Heart left ventricle (tissue), 16 donors: ENCODE data around the gene KHDRBS1. TPM values are rescaled to one million over a fixed set of nuclear protein-coding genes. Genes with fewer than 3 reads are reported as not detected.
A peak's percentile ranks its signal among the peaks of the same experiment; 100 is the strongest.

ENCODE experiments used
- ATAC-seq, 4 donors: fragments of 200-7000 bp; cut with Tn5 transposase; one replicate each; pipeline ENCODE4 v1.9.1; 2020 to 2022; ENCODE audit warnings: moderate library complexity in 4 of 4, mild to moderate bottlenecking in 3 of 4, moderate number of reproducible peaks in 1 of 4
- DNase-seq, 5 donors: peaks; one replicate each; pipeline ENCODE4 v3.0.0-alpha.2; 2020
- H3K27ac ChIP-seq, 12 donors: fragments of 200-600 bp; sonication (generic) in 4 of 12; one replicate each; pipeline versions ENCODE4 v1.5.0 to v1.8.0; 2016 to 2022; ENCODE audit warnings: mild to moderate bottlenecking in 2 of 12
- H3K27me3 ChIP-seq, 9 donors: fragments of 200-600 bp; sonication (generic) in 2 of 9; one replicate each; pipeline versions ENCODE4 v1.5.1 to v1.8.0; 2016 to 2022; ENCODE audit warnings: mild to moderate bottlenecking in 3 of 9
- H3K36me3 ChIP-seq, 9 donors: fragments of 200-600 bp; sonication (generic) in 2 of 9; one replicate each; pipeline versions ENCODE4 v1.5.0 to v1.8.0; 2018 to 2022; ENCODE audit warnings: mild to moderate bottlenecking in 2 of 9
- H3K4me1 ChIP-seq, 12 donors: fragments of 200-600 bp; sonication (generic) in 4 of 12; one replicate each; pipeline versions ENCODE4 v1.5.0 to v1.8.0; 2016 to 2022; ENCODE audit warnings: mild to moderate bottlenecking in 3 of 12
- H3K4me3 ChIP-seq, 12 donors: fragments of 200-600 bp; sonication (generic) in 4 of 12; one replicate each; pipeline versions ENCODE4 v1.5.0 to v1.8.0; 2017 to 2022; ENCODE audit warnings: mild to moderate bottlenecking in 9 of 12, moderate library complexity in 4 of 12
- H3K9me3 ChIP-seq, 12 donors: fragments of 200-600 bp; sonication (generic) in 4 of 12; one replicate each; pipeline versions ENCODE4 v1.5.0 to v1.8.0; 2016 to 2022; ENCODE audit warnings: mild to moderate bottlenecking in 1 of 12
- POLR2A ChIP-seq, 2 donors: fragments of 450-650 bp; IDR thresholded peaks; one replicate each; pipeline ENCODE4 v1.6.1; 2017; ENCODE audit warnings: antibody characterized with exemption in 2 of 2, mild to moderate bottlenecking in 2 of 2, moderate library complexity in 2 of 2
- WGBS, 4 donors: extraction: QIAGEN DNeasy Blood & Tissue Kit in 2 of 4; methylation state at CpG; one replicate each; pipeline versions ENCODE4 v1.1.5 to v1.1.7; 2013 to 2018; 5-methylcytosine and 5-hydroxymethylcytosine counted together
- intact Hi-C, 10 donors: fragments of 100-400 bp; cut with DNase I; formaldehyde crosslinking; loops; one replicate each; pipeline versions ENCODE4 v1.11.1 to v1.14.2; 2022
- polyA plus RNA-seq, 2 donors: library from polyadenylated mRNA; stranded (reverse); fragments of 200-250 nt; gene quantifications; one replicate each; pipeline ENCODE4 v1.2.3, GENCODE V29; 2013
- total RNA-seq, 9 donors: library from RNA; depleted of rRNA in 2 of 9; stranded (reverse); fragments of >200 nt in 2 of 9; fragmentation: NEBNext Ultra II Directional in 3 of 9; extraction: Animal tissue kit (Norgen Biotek cat#: 25700) in 3 of 9; gene quantifications; one replicate each; pipeline versions ENCODE4 v1.1.0 to v1.2.4, GENCODE V29; 2016 to 2023
- TF ChIP-seq, protein P1 (sequence below), 12 donors: fragments of 200-600 bp; sonication (generic) in 4 of 12; IDR thresholded peaks; one replicate each; pipeline versions ENCODE4 v1.5.0 to v1.8.0; 2018 to 2022; ENCODE audit warnings: antibody characterized with exemption in 12 of 12, mild to moderate bottlenecking in 5 of 12
- donor health status: ischemic (EF 13 %, LVEDD 7.1; RV severe dilation, severe dysfunction).
- donor health status: healthy with polysubstance abuse.
- donor health status: DM: no; HTN: yes; CAD: no.
- donor health status: DM: no; HTN: no; CAD: no.
- donor health status: ischemic (EF 25% LVEDD 6.9; RV normal size, moderate dysfunction).
- donor health status: ischemic (EF 25% LVEDD 5.7; RV mildly dilated, moderate dysfunction).
- donor health status: healthy.
- donor health status: DM: yes; HTN: yes; CAD: no.
- donor health status: ischemic (EF 35%, LVEDD 5.7; RV mildly dilated, moderate dysfunction).
- donor health status: nonischemic (EF 11% LVEDD 7.7; RV severe dilation, severe dysfunction).
- donor health status: DM: yes; HTN: yes; CAD: no.
- donor health status: PGD.
- donor health status: ischemic (EF 29% LVEDD 5.4; RV normal size, mild dysfunction).
- donor health status: nonischemic (EF 23%, LVEDD 6.1; RV moderate dilation, normal function).

Gene KHDRBS1
- total and polyA plus RNA-seq, 11 donors: 33.0 to 79.3 (median 61.7) TPM

DNA sequence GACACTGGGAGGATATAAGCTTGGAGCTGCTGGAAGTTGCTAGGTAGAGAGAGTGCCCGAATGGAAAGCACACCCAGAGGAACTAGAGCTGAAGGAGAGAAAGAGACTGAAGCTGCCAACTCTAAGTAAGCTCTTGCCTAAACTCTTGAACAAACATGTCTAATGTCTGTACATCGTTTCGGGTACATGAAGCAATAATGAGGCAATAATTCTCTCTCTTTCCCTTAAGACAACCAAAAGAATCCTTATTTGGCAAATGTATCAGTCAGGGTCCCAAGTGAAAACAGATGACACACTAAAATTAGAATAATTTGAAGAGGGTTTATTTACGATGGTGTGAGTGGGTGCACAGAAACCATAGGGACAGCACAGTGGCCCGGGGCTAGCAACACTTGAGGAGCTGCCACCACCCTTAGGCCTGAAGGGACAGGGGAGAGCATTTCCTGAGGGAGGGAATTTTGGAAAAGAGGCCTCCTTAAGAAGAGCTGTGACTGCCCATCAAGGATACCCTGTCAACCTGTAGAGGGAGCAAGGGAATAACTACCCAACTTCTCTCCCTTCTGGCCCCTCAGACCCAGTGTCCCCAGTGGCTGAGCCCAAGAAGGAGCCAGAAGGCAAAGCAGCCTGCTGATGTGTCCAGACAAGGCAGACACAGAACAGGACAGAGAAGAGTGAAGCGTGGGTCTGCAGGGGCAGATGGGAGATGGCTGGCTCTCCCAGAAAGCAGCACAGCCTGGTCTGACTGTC is 36.1 kb upstream of the KHDRBS1 start:
- intact Hi-C loops: loop anchor here in 1 of 10 donors (10.0 kb wide), 1 partner anchor 87 kb away; no protein-coding TSS in a partner anchor
- Histone ChIP-seq H3K27me3 (no peaks in the 10 kb centered on the region), H3K27ac (no peak overlapping the region), H3K4me1 (peaks cover 0 to 12% (median 2%) of the 10 kb centered on the region in 12 donors), H3K4me3 (no peak overlapping the region), H3K36me3 (no peaks in the 10 kb centered on the region), H3K9me3 (no peaks in the 10 kb centered on the region)
- TF ChIP-seq POLR2A (IDR thresholded peaks at IDR 0.05): no peak
- TF ChIP-seq, protein P1, sequence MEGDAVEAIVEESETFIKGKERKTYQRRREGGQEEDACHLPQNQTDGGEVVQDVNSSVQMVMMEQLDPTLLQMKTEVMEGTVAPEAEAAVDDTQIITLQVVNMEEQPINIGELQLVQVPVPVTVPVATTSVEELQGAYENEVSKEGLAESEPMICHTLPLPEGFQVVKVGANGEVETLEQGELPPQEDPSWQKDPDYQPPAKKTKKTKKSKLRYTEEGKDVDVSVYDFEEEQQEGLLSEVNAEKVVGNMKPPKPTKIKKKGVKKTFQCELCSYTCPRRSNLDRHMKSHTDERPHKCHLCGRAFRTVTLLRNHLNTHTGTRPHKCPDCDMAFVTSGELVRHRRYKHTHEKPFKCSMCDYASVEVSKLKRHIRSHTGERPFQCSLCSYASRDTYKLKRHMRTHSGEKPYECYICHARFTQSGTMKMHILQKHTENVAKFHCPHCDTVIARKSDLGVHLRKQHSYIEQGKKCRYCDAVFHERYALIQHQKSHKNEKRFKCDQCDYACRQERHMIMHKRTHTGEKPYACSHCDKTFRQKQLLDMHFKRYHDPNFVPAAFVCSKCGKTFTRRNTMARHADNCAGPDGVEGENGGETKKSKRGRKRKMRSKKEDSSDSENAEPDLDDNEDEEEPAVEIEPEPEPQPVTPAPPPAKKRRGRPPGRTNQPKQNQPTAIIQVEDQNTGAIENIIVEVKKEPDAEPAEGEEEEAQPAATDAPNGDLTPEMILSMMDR (IDR thresholded peaks at IDR 0.05): peak in 7 of 12 donors; percentile 12 to 39 (median 28)
- DNase-seq: no peak
- ATAC-seq: peak in 3 of 4 donors; percentile 53 to 68 (median 63)
- 55 to 58% (median 57%) methylated on average over 6 of the region's 6 CpGs for WGBS, 4 donors

DNA sequence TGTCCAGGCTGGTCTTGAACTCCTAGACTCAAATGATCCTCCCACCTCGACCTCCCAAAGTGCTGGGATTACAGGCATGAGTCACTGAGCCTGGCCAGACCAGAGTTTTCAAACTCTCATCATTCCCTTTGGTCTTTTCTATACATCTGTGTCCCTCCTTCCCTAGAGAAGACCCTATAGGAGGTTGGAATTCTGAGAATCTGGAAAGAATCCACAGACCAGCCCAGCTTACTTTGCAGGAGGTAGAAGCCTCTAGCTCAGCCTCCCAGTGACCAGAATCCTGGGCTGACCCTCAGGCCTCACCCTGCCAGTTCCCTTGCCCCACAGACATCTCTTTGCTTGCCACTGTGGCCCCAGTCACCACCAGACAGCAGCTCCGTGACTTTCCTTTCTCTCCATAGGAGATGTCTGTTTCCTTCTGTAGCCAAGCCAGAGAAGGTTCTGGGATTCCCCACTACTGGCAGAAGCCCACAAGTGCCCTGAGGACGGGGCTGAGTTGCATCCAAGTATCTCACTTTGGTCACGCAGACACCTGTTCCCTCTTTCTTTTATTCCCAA is 34.7 kb upstream of the KHDRBS1 start:
- DNase-seq (no peak), ATAC-seq (no peak)
- no peaks in the 10 kb centered on the region for H3K9me3 ChIP-seq
- no peak overlapping the region for H3K27ac ChIP-seq
- no peak overlapping the region for H3K4me3 ChIP-seq
- H3K4me1 ChIP-seq: peaks cover 0 to 12% (median 2%) of the 10 kb centered on the region in 12 donors
- TF ChIP-seq, protein P1 (IDR thresholded peaks at IDR 0.05): no peak
- no peak for TF ChIP-seq POLR2A (IDR thresholded peaks at IDR 0.05)
- 81 to 89% (median 84%) methylated on average over 4 of the region's 4 CpGs for WGBS, 4 donors
- intact Hi-C loops: loop anchor here in 1 of 10 donors (10.0 kb wide), 1 partner anchor 86 kb away; no protein-coding TSS in a partner anchor
- no peaks in the 10 kb centered on the region for H3K27me3 ChIP-seq
- H3K36me3 ChIP-seq: no peaks in the 10 kb centered on the region

DNA sequence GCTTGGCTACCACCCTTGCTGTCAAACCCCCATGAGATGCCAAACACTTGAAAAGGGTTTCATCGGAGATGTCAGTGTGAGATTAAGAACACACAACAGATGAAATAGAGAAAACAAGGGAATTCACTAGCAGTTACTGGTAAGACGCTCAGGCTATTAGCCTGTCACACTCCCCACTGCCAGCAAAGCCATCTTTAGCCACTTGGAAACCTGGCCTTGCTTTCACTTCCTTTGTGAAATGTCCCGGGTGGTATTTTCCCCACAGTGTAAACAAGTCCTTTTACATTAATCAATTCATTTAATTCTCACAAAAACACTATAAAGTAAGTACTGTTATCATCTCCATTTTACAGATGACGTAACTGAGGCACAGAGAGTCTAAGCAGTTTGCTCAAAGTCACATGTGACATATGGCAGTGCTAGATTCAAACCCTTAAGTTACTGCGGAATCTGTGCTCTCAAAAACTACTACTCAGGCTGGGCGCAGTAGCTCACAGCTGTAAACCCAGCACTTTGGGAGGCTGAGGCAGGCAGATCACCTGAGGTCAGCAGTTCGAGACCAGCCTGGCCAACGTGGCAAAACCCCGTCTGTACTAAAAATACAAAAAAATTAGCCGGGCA is 32.7 kb upstream of the KHDRBS1 start:
- intact Hi-C loops: no loop called here
- DNase-seq (no peak), ATAC-seq (no peak)
- H3K36me3 ChIP-seq: no peaks in the 10 kb centered on the region
- TF ChIP-seq POLR2A (IDR thresholded peaks at IDR 0.05): no peak
- TF ChIP-seq, protein P1 (IDR thresholded peaks at IDR 0.05): no peak
- H3K27me3 ChIP-seq: no peaks in the 10 kb centered on the region
- 86 to 90% (median 89%) methylated on average over 10 of the region's 10 CpGs for WGBS, 4 donors
- peaks cover 0 to 27% (median 10%) of the 10 kb centered on the region in 12 donors for H3K4me1 ChIP-seq
- no peak overlapping the region for H3K27ac ChIP-seq
- no peaks in the 10 kb centered on the region for H3K9me3 ChIP-seq
- no peak overlapping the region for H3K4me3 ChIP-seq

DNA sequence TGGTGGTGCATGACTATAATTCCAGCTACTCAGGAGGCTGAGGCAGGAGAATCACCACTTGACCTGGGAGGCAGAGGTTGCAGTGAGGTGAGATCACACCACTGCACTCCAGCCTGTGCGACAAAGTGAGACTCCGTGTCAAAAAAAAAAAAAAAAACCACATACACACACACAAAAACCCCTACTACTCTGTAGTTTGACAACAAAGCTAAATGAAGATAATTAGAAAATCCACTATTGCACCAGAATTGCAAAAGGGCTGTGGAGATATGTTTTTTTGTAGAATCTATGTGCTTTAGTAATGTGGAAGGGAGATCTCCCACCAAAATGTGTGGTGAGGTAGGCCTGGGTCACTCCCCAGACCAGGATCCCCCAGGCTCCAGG is 32.2 kb upstream of the KHDRBS1 start:
- no peak for TF ChIP-seq POLR2A (IDR thresholded peaks at IDR 0.05)
- TF ChIP-seq, protein P1 (IDR thresholded peaks at IDR 0.05): no peak
- Histone ChIP-seq H3K36me3 (no peaks in the 10 kb centered on the region), H3K9me3 (no peaks in the 10 kb centered on the region), H3K4me1 (peaks cover 0 to 27% (median 10%) of the 10 kb centered on the region in 12 donors), H3K27me3 (no peaks in the 10 kb centered on the region), H3K27ac (peak overlapping the region in 1 of 12 donors; percentile 27), H3K4me3 (no peak overlapping the region)
- ATAC-seq: no peak
- no peak for DNase-seq
- intact Hi-C loops: no loop called here
- WGBS, 4 donors: 73 to 93% (median 79%) methylated on average over 2 of the region's 2 CpGs
